ENCODE measurements around the gene PDE4DIP. TPM values are rescaled to one million over a fixed set of nuclear protein-coding genes. Genes with fewer than 3 reads are reported as not detected.
A peak's percentile ranks its signal among the peaks of the same experiment; 100 is the strongest.
"Not testable (repeated sequence)": the region's sequence is repeated elsewhere in the genome, so short reads cannot be mapped to it uniquely, and the experiment has no call there.

PDE4DIP gene
- total RNA-seq, 4 donors from 2014 or later, result 630 to 1,712 (median 1,308) TPM

GRCh38 chr1:148874408-148875388 is 30.5 kb downstream of the PDE4DIP start:
- ATAC-seq, result peak; percentile 59 to 77
- peak overlapping the region in 1 of 4 donors; percentile 61 for H3K27ac ChIP-seq
- H3K27me3 ChIP-seq; H3K9me3 ChIP-seq; DNase-seq; intact Hi-C loops (cut with DNase I; ENCODE audit: low total_unique reads); H3K4me3 ChIP-seq; in situ Hi-C loops (cut with MboI; ENCODE audit: low sequenced_read_pairs in 4 of 4); H3K36me3 ChIP-seq; H3K4me1 ChIP-seq: not testable (repeated sequence)

- in situ Hi-C loops (cut with MboI; ENCODE audit: low sequenced_read_pairs in 4 of 4); DNase-seq: not testable (repeated sequence)
Observed at GRCh38 chr1:148879812-148880416, 35.7 kb downstream of the PDE4DIP start.

GRCh38 chr1:148881261-148881660 is 37.0 kb downstream of the PDE4DIP start:
- ATAC-seq; H3K36me3 ChIP-seq; DNase-seq; in situ Hi-C loops (cut with MboI; ENCODE audit: low sequenced_read_pairs in 4 of 4); intact Hi-C loops (cut with DNase I; ENCODE audit: low total_unique reads); H3K9me3 ChIP-seq; H3K27me3 ChIP-seq; H3K4me3 ChIP-seq; H3K27ac ChIP-seq; H3K4me1 ChIP-seq: not testable (repeated sequence)

More at GRCh38 chr1:148879812-148880416, 35.7 kb downstream of the PDE4DIP start:
- H3K4me1 ChIP-seq; H3K27me3 ChIP-seq; H3K36me3 ChIP-seq; H3K4me3 ChIP-seq; H3K27ac ChIP-seq; H3K9me3 ChIP-seq; intact Hi-C loops (cut with DNase I; ENCODE audit: low total_unique reads): not testable (repeated sequence)
- ATAC-seq, result peak; percentile 53 to 70

GRCh38 chr1:148885219-148885618 is 41.0 kb downstream of the PDE4DIP start:
- DNase-seq; H3K4me1 ChIP-seq; ATAC-seq; in situ Hi-C loops (cut with MboI; ENCODE audit: low sequenced_read_pairs in 4 of 4); H3K9me3 ChIP-seq; H3K36me3 ChIP-seq; H3K27me3 ChIP-seq; H3K4me3 ChIP-seq; intact Hi-C loops (cut with DNase I; ENCODE audit: low total_unique reads): not testable (repeated sequence)
- peak overlapping the region in 3 of 4 donors; percentile 54 to 65 (median 60) for H3K27ac ChIP-seq

GRCh38 chr1:148886293-148886692 is 42.1 kb downstream of the PDE4DIP start:
- H3K36me3 ChIP-seq; ATAC-seq; H3K9me3 ChIP-seq; H3K27me3 ChIP-seq; intact Hi-C loops (cut with DNase I; ENCODE audit: low total_unique reads); in situ Hi-C loops (cut with MboI; ENCODE audit: low sequenced_read_pairs in 4 of 4); DNase-seq; H3K4me3 ChIP-seq; H3K4me1 ChIP-seq; H3K27ac ChIP-seq: not testable (repeated sequence)

- intact Hi-C loops (cut with DNase I; ENCODE audit: low total_unique reads); DNase-seq; H3K36me3 ChIP-seq; H3K9me3 ChIP-seq; H3K4me1 ChIP-seq; in situ Hi-C loops (cut with MboI; ENCODE audit: low sequenced_read_pairs in 4 of 4); H3K27me3 ChIP-seq: not testable (repeated sequence)
- H3K4me3 ChIP-seq, result peak overlapping the region in 2 of 4 donors; percentile 31 to 47
- peak; percentile 67 to 72 for ATAC-seq
- peak overlapping the region; percentile 81 to 91 (median 83) for H3K27ac ChIP-seq
Observed at GRCh38 chr1:148888597-148888996, 44.4 kb downstream of the PDE4DIP start.

GRCh38 chr1:148889267-148890074 is 45.2 kb downstream of the PDE4DIP start:
- Histone ChIP-seq H3K27ac (peak overlapping the region; percentile 81 to 91 (median 83)), H3K4me3 (peak overlapping the region in 2 of 4 donors; percentile 31 to 47)
- ATAC-seq (peak; percentile 71 to 73), DNase-seq (peak; percentile 12 to 34)
- H3K27me3 ChIP-seq; H3K9me3 ChIP-seq; in situ Hi-C loops (cut with MboI; ENCODE audit: low sequenced_read_pairs in 4 of 4); H3K36me3 ChIP-seq; H3K4me1 ChIP-seq; intact Hi-C loops (cut with DNase I; ENCODE audit: low total_unique reads): not testable (repeated sequence)

GRCh38 chr1:148890075-148890568 is 45.9 kb downstream of the PDE4DIP start:
- H3K27me3 ChIP-seq; H3K4me1 ChIP-seq; H3K9me3 ChIP-seq; H3K36me3 ChIP-seq; DNase-seq; H3K4me3 ChIP-seq; in situ Hi-C loops (cut with MboI; ENCODE audit: low sequenced_read_pairs in 4 of 4); H3K27ac ChIP-seq; intact Hi-C loops (cut with DNase I; ENCODE audit: low total_unique reads): not testable (repeated sequence)
- ATAC-seq, result peak; percentile 17 to 23

- H3K4me1 ChIP-seq; H3K4me3 ChIP-seq; H3K27me3 ChIP-seq; DNase-seq; in situ Hi-C loops (cut with MboI; ENCODE audit: low sequenced_read_pairs in 4 of 4); intact Hi-C loops (cut with DNase I; ENCODE audit: low total_unique reads); H3K36me3 ChIP-seq; H3K9me3 ChIP-seq: not testable (repeated sequence)
- peak overlapping the region in 1 of 4 donors; percentile 57 for H3K27ac ChIP-seq
- ATAC-seq, result peak; percentile 33 to 43
Observed at GRCh38 chr1:148894360-148895352, 50.4 kb downstream of the PDE4DIP start.

- not testable (repeated sequence) for H3K27me3 ChIP-seq
Observed at GRCh38 chr1:148900026-148900425, 55.8 kb downstream of the PDE4DIP start.

More at GRCh38 chr1:148900026-148900425, 55.8 kb downstream of the PDE4DIP start:
- DNase-seq; H3K4me1 ChIP-seq; H3K36me3 ChIP-seq; intact Hi-C loops (cut with DNase I; ENCODE audit: low total_unique reads); H3K4me3 ChIP-seq; in situ Hi-C loops (cut with MboI; ENCODE audit: low sequenced_read_pairs in 4 of 4); H3K27ac ChIP-seq; H3K9me3 ChIP-seq: not testable (repeated sequence)
- peak; percentile 70 for ATAC-seq
